Erythroblast (primary cell): Measurements from ENCODE around the gene IFT52.

ENCODE experiments used
- DNase-seq, 2 experiments: peaks; one replicate each; lab custom pipeline; 2025; lab: John Stamatoyannopoulos, UW
- GATA1 ChIP-seq: IDR thresholded peaks from 2 replicates; pipeline ENCODE4 v1.6.1; 2011; ENCODE audit warnings: low read depth, mild to moderate bottlenecking, control low read depth, low read length, moderate library complexity
- POLR2A ChIP-seq: IDR thresholded peaks from 2 replicates; pipeline ENCODE4 v1.6.1; 2011; ENCODE audit warnings: mild to moderate bottlenecking, low read length

The IFT52 gene

GRCh38 chr20:43590392-43591303 is at the start of gene IFT52:
Gene IFT52, plus strand, starts transcription at chr20:43590937. Its CDS starts 3,762 bp downstream, at chr20:43594699.
- no peak for TF ChIP-seq GATA1
- peak; percentile 53 for TF ChIP-seq POLR2A
- peak; percentile 94 to 97 for DNase-seq

GRCh38 chr20:43541214-43541613 is 49.5 kb upstream of the IFT52 start:
- TF ChIP-seq GATA1 (no peak), POLR2A (no peak)
- DNase-seq, result no peak

- TF ChIP-seq POLR2A, result no peak
- no peak for TF ChIP-seq GATA1
- peak; percentile 12 to 28 for DNase-seq
These were observed 48.6 kb upstream of the IFT52 start for GRCh38 chr20:43542161-43542560.

GRCh38 chr20:43542674-43543073 is 48.1 kb upstream of the IFT52 start:
- TF ChIP-seq GATA1 (no peak), POLR2A (no peak)
- DNase-seq, result no peak

- no peak for DNase-seq
- TF ChIP-seq GATA1 (no peak), POLR2A (no peak)
These were observed 47.6 kb upstream of the IFT52 start for GRCh38 chr20:43543138-43543537.

- no peak for DNase-seq
- TF ChIP-seq POLR2A (no peak), GATA1 (no peak)
These were observed 46.2 kb upstream of the IFT52 start for GRCh38 chr20:43544501-43544900.

- TF ChIP-seq GATA1 (no peak), POLR2A (no peak)
- no peak for DNase-seq
These were observed 44.7 kb upstream of the IFT52 start for GRCh38 chr20:43545837-43546578.

GRCh38 chr20:43548273-43548880 is 42.4 kb upstream of the IFT52 start:
- TF ChIP-seq GATA1 (no peak), POLR2A (no peak)
- no peak for DNase-seq

- DNase-seq, result no peak
- TF ChIP-seq GATA1 (no peak), POLR2A (no peak)
These were observed 41.2 kb upstream of the IFT52 start for GRCh38 chr20:43549416-43550065.

- no peak for DNase-seq
- no peak for TF ChIP-seq POLR2A
- no peak for TF ChIP-seq GATA1
These were observed 40.3 kb upstream of the IFT52 start for GRCh38 chr20:43550456-43550855.

- TF ChIP-seq GATA1 (no peak), POLR2A (no peak)
- DNase-seq, result no peak
These were observed 36.4 kb upstream of the IFT52 start for GRCh38 chr20:43554369-43554768.

- DNase-seq, result no peak
- TF ChIP-seq POLR2A (no peak), GATA1 (no peak)
These were observed 32.2 kb upstream of the IFT52 start, which contains the start of gene SGK2 for GRCh38 chr20:43558412-43559146. Gene SGK2, plus strand, starts transcription at chr20:43559027. Its CDS starts 7,469 bp downstream, at chr20:43566496.

GRCh38 chr20:43559147-43559987 is 31.4 kb upstream of the IFT52 start:
- no peak for DNase-seq
- TF ChIP-seq POLR2A (no peak), GATA1 (no peak)
